Endothelial cell (in vitro differentiated cells): ENCODE measurements around the gene ZNF532. TPM values are rescaled to one million over a fixed set of nuclear protein-coding genes. Genes with fewer than 3 reads are reported as not detected.
A peak's percentile ranks its signal among the peaks of the same experiment; 100 is the strongest.

ENCODE experiments used
- DNase-seq: peaks from one replicate; pipeline ENCODE4 v3.0.0; 2021; ENCODE audit warnings: low spot score
- H3K27ac Mint-ChIP-seq: one replicate; pipeline ENCODE4 v1.8.0; 2021; ENCODE audit warnings: mixed read lengths, inconsistent platforms; ENCODE audit not compliant: unreplicated experiment
- H3K27me3 Mint-ChIP-seq: one replicate; pipeline ENCODE4 v1.8.0; 2021; ENCODE audit warnings: mild to moderate bottlenecking, moderate library complexity, mixed read lengths, inconsistent platforms; ENCODE audit not compliant: unreplicated experiment
- H3K36me3 Mint-ChIP-seq: one replicate; pipeline ENCODE4 v1.8.0; 2021; ENCODE audit warnings: mild to moderate bottlenecking, low read depth, mixed read lengths, inconsistent platforms; ENCODE audit not compliant: unreplicated experiment
- H3K4me1 Mint-ChIP-seq: one replicate; pipeline ENCODE4 v1.8.0; 2021; ENCODE audit warnings: mild to moderate bottlenecking, mixed read lengths, inconsistent platforms; ENCODE audit not compliant: unreplicated experiment
- H3K4me3 Mint-ChIP-seq: one replicate; pipeline ENCODE4 v1.8.0; 2021; ENCODE audit warnings: mild to moderate bottlenecking, mixed read lengths, inconsistent platforms; ENCODE audit not compliant: unreplicated experiment
- H3K9me3 Mint-ChIP-seq: one replicate; pipeline ENCODE4 v1.8.0; 2021; ENCODE audit warnings: mixed read lengths, inconsistent platforms; ENCODE audit not compliant: unreplicated experiment
- CTCF ChIP-seq: fragments of 200-600 bp; sonication (generic); IDR thresholded peaks from one replicate; pipeline ENCODE4 v1.5.0; 2021; ENCODE audit warnings: antibody characterized with exemption; ENCODE audit not compliant: unreplicated experiment
- total RNA-seq: library from RNA; stranded (reverse); fragmentation: NEBNext Ultra II Directional; extraction: Animal tissue kit (Norgen Biotek cat#: 25700); gene quantifications from one replicate; pipeline ENCODE4 v1.2.1, GENCODE V29; 2021; ENCODE audit not compliant: unreplicated experiment

ZNF532 gene
- total RNA-seq, 1 donor from 2014 or later: 178 TPM

DNA sequence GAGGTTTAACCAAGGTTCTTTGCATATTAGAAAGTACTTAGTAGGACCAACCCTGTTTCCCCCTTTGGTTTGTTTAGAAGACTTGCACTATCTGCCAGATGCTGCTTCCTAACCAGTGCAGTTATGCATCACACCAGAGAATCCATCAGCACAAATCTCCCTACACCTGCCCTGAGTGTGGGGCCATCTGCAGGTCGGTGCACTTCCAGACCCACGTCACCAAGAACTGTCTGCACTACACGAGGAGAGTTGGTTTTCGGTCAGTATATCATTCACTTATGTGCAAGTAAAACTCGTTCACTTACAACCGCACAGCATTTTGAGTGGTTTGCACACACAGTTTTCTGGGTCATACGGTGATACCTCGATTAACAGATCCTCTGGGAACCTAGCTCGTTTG lies 69.7 kb downstream of the ZNF532 start:
- H3K9me3 Mint-ChIP-seq: no peaks in the 10 kb centered on the region
- peaks cover 5% of the 10 kb centered on the region for H3K4me1 Mint-ChIP-seq
- H3K27me3 Mint-ChIP-seq: peaks cover 4% of the 10 kb centered on the region
- H3K27ac Mint-ChIP-seq: peak overlapping the region; percentile 39
- H3K36me3 Mint-ChIP-seq: peaks cover 40% of the 10 kb centered on the region
- TF ChIP-seq CTCF: no peak
- DNase-seq: no peak
- H3K4me3 Mint-ChIP-seq: no peak overlapping the region

DNA sequence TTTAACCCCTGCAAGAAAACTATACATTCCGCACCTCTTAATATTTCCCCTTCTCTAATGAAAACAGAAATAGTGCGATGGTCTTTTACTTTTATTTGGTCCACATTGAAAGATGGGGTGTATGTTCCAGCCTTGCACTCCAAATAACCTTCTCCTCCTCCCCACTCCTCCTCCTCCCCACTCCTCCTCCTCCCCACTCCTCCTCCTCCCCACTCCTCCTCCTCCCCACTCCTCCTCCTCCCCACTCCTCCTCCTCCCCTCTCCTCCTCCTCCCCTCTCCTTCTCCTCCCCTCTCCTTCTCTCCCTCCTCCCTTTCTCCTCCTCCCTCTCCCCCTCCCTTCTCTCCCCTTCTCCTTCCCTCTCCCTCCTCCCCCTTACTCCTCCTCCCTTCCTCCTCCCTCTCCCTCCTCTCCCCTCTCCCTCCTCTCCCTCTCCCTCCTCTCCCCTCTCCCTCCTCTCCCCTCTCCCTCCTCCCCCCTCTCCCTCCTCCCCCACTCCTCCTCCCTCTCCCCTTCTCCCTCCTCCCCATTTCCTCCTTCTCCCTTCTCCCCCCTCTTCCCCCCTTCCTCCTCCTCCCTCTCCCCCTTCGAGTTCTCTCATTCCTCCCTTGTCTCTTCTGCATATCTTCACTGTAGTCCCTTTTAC lies 70.4 kb downstream of the ZNF532 start:
- Mint-ChIP-seq H3K4me3 (peak overlapping the region; percentile 29), H3K27me3 (peaks cover 4% of the 10 kb centered on the region), H3K27ac (no peak overlapping the region), H3K4me1 (peaks cover 2% of the 10 kb centered on the region), H3K36me3 (peaks cover 46% of the 10 kb centered on the region), H3K9me3 (no peaks in the 10 kb centered on the region)
- no peak for DNase-seq
- TF ChIP-seq CTCF: no peak

- peaks cover 2% of the 10 kb centered on the region for H3K4me1 Mint-ChIP-seq
- DNase-seq: no peak
- H3K9me3 Mint-ChIP-seq: no peaks in the 10 kb centered on the region
- TF ChIP-seq CTCF: no peak
- peaks cover 55% of the 10 kb centered on the region for H3K36me3 Mint-ChIP-seq
- no peak overlapping the region for H3K27ac Mint-ChIP-seq
- H3K4me3 Mint-ChIP-seq: no peak overlapping the region
- H3K27me3 Mint-ChIP-seq: peaks cover 5% of the 10 kb centered on the region
Observed at GRCh38 chr18:58937071-58937886, 72.6 kb downstream of the ZNF532 start.

DNA sequence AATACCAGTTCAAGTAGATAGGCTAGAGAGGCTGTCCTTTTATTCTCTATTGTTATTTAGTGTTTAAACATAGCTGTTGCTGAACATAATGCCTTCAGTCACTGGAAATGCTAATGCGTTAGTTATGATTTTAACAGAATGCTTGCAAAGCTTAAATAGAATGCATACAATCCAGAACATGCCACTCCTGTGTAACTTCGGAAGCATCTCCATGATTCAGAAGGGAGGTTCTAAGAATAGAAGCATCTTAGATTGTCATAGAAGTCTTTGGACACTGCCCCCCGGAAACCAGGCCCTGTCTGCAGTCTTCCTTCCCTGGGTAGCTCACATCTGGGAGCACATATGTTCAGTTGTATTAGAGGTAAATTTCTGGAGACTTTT lies 73.2 kb downstream of the ZNF532 start:
- no peak for DNase-seq
- Mint-ChIP-seq H3K27me3 (peaks cover 5% of the 10 kb centered on the region), H3K27ac (no peak overlapping the region), H3K9me3 (no peaks in the 10 kb centered on the region), H3K4me1 (peaks cover 2% of the 10 kb centered on the region), H3K4me3 (peak overlapping the region; percentile 3), H3K36me3 (peaks cover 61% of the 10 kb centered on the region)
- TF ChIP-seq CTCF: no peak

DNA sequence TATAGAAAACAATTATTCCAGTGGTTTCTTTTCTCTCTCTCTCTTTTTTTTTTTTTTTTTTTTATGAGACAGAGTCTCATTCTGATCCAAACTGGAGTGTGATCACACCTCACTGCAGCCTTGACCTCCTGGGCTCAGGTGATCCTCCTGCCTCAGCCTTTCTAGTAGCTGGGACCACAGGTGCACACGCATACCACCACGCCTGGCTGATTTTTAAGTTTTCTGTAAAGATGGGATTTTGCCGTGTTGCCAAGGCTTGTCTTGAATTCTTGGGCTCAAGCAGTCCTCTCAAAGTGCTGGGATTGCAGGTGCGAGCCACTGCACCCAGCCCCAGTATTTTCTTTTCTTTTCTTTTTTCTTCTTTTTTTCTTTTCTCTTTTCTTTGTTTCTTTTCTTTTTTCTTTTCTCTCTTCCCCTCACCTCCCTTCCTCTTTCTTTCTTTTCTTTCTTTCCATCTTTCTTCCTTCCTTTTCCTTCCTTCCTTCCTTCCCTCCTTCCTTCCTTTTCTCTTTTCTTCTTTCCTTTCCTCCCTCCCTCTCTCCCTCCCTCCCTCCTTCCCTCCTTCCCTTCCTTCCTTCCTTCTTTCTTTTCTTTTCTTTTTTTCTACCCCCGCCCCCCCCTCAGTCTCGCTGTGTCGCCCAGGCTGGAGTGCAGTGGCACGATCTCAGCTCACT lies 76.9 kb downstream of the ZNF532 start:
- no peak for DNase-seq
- Mint-ChIP-seq H3K4me1 (peaks cover 25% of the 10 kb centered on the region), H3K4me3 (no peak overlapping the region), H3K36me3 (peaks cover 65% of the 10 kb centered on the region), H3K27ac (no peak overlapping the region), H3K27me3 (peaks cover 4% of the 10 kb centered on the region), H3K9me3 (no peaks in the 10 kb centered on the region)
- no peak for TF ChIP-seq CTCF
